GM10266 (cell line): ENCODE measurements around the gene RCAN1.

Source experiments
- DNase-seq: peaks from one replicate; pipeline ENCODE4 v3.0.0; 2012; ENCODE audit errors: extremely low spot score
- CTCF ChIP-seq: IDR thresholded peaks from 2 replicates; pipeline ENCODE4 v1.5.1; 2012; ENCODE audit warnings: mild to moderate bottlenecking, low read depth; ENCODE audit not compliant: control insufficient read depth, insufficient read depth; ENCODE audit errors: missing control alignments

Gene RCAN1

GRCh38 chr21:34592120-34592955, 22.6 kb downstream of the RCAN1 start:
- DNase-seq, result no peak
- no peak for TF ChIP-seq CTCF

- no peak for DNase-seq
- TF ChIP-seq CTCF, result no peak
Observed at GRCh38 chr21:34590520-34590919, 24.4 kb downstream of the RCAN1 start.

- no peak for DNase-seq
- no peak for TF ChIP-seq CTCF
Observed at GRCh38 chr21:34589511-34590282, 25.2 kb downstream of the RCAN1 start.

- no peak for DNase-seq
- TF ChIP-seq CTCF, result no peak
Observed at GRCh38 chr21:34583926-34584563, 30.9 kb downstream of the RCAN1 start.

GRCh38 chr21:34582506-34583150, 32.3 kb downstream of the RCAN1 start:
- peak; percentile 65 for DNase-seq
- peak; percentile 54 for TF ChIP-seq CTCF

GRCh38 chr21:34580181-34580700, 34.7 kb downstream of the RCAN1 start:
- DNase-seq, result no peak
- no peak for TF ChIP-seq CTCF
